H9 (cell line): ENCODE results near the gene CCDC60. TPM values are rescaled to one million over a fixed set of nuclear protein-coding genes. Genes with fewer than 3 reads are reported as not detected.

Source experiments
- DNase-seq: peaks from one replicate; pipeline ENCODE4 v3.0.0-alpha.2; 2017
- H2AFZ ChIP-seq: one replicate; pipeline ENCODE4 v1.6.1; 2013; ENCODE audit warnings: mild to moderate bottlenecking, low read length, control low read depth, moderate library complexity
- H2AK5ac ChIP-seq: 2 replicates; pipeline ENCODE4 v1.6.1; 2013; ENCODE audit warnings: low read length, control low read depth, mixed read lengths; ENCODE audit not compliant: insufficient read length
- H2BK120ac ChIP-seq: one replicate; pipeline ENCODE4 v1.6.1; 2013; ENCODE audit warnings: low read depth, mild to moderate bottlenecking, low read length, control low read depth, inconsistent platforms; ENCODE audit not compliant: poor library complexity, severe bottlenecking
- H2BK12ac ChIP-seq: 2 replicates; pipeline ENCODE4 v1.6.1; 2013; ENCODE audit warnings: low read length, control low read depth, mixed read lengths, low read depth; ENCODE audit not compliant: insufficient read length
- H2BK15ac ChIP-seq: 2 replicates; pipeline ENCODE4 v1.6.1; 2013; ENCODE audit warnings: low read depth, low read length, control low read depth
- H2BK20ac ChIP-seq: one replicate; pipeline ENCODE4 v1.6.1; 2013; ENCODE audit warnings: low read depth, mild to moderate bottlenecking, low read length, control low read depth, inconsistent platforms; ENCODE audit not compliant: poor library complexity, severe bottlenecking
- H2BK5ac ChIP-seq: 2 replicates; pipeline ENCODE4 v1.6.1; 2013; ENCODE audit warnings: low read length, control low read depth, mixed read lengths; ENCODE audit not compliant: insufficient read length
- H3K14ac ChIP-seq: 2 replicates; pipeline ENCODE4 v1.6.1; 2013; ENCODE audit warnings: low read length, control low read depth; ENCODE audit not compliant: insufficient read depth
- H3K18ac ChIP-seq: 2 replicates; pipeline ENCODE4 v1.6.1; 2013; ENCODE audit warnings: low read depth, mild to moderate bottlenecking, mixed read lengths, low read length, control low read depth; ENCODE audit not compliant: insufficient read length
- H3K23ac ChIP-seq: 2 replicates; pipeline ENCODE4 v1.6.1; 2013; ENCODE audit warnings: low read length, control low read depth, mixed read lengths, low read depth; ENCODE audit not compliant: insufficient read length
- H3K23me2 ChIP-seq: 2 replicates; pipeline ENCODE4 v1.6.1; 2013; ENCODE audit warnings: low read depth, mild to moderate bottlenecking, mixed read lengths, low read length, control low read depth; ENCODE audit not compliant: insufficient read length, poor library complexity, severe bottlenecking
- H3K27ac ChIP-seq: 2 replicates; pipeline ENCODE4 v1.5.1; 2013; ENCODE audit warnings: low read length, control low read depth, mixed read lengths, low read depth; ENCODE audit not compliant: insufficient read length
- H3K27me3 ChIP-seq: 2 replicates; pipeline ENCODE4 v1.6.1; 2013; ENCODE audit warnings: low read length, control low read depth, inconsistent platforms; ENCODE audit not compliant: insufficient read depth
- H3K4ac ChIP-seq: 2 replicates; pipeline ENCODE4 v1.6.1; 2013; ENCODE audit warnings: low read depth, mild to moderate bottlenecking, control low read depth, inconsistent platforms, low read length, moderate library complexity
- H3K4me1 ChIP-seq: 2 replicates; pipeline ENCODE4 v1.6.1; 2013; ENCODE audit warnings: low read length, control low read depth, inconsistent platforms; ENCODE audit not compliant: insufficient read depth
- H3K4me2 ChIP-seq: 2 replicates; pipeline ENCODE4 v1.6.1; 2013; ENCODE audit warnings: low read length, control low read depth, mixed read lengths; ENCODE audit not compliant: insufficient read length, insufficient read depth
- H3K56ac ChIP-seq: 2 replicates; pipeline ENCODE4 v1.6.1; 2013; ENCODE audit warnings: low read depth, mild to moderate bottlenecking, mixed read lengths, low read length, control low read depth; ENCODE audit not compliant: insufficient read length
- H3K79me1 ChIP-seq: 2 replicates; pipeline ENCODE4 v1.6.1; 2013; ENCODE audit warnings: low read depth, mild to moderate bottlenecking, moderate library complexity, low read length, control low read depth, inconsistent platforms; ENCODE audit not compliant: insufficient read depth, poor library complexity, severe bottlenecking
- H3K79me2 ChIP-seq: 2 replicates; pipeline ENCODE4 v1.6.1; 2013; ENCODE audit warnings: low read length, control low read depth, inconsistent platforms; ENCODE audit not compliant: insufficient read depth
- H3K9ac ChIP-seq: 2 replicates; pipeline ENCODE4 v1.6.1; 2013; ENCODE audit warnings: low read length, control low read depth, mixed read lengths; ENCODE audit not compliant: insufficient read length; ENCODE audit errors: extremely low read depth
- H3K9me3 ChIP-seq: one replicate; pipeline ENCODE4 v1.6.1; 2013; ENCODE audit warnings: low read depth, low read length, inconsistent platforms; ENCODE audit not compliant: control insufficient read depth
- H3T11ph ChIP-seq: one replicate; pipeline ENCODE4 v1.6.1; 2013; ENCODE audit warnings: mild to moderate bottlenecking, low read length, control low read depth, inconsistent platforms
- H4K20me1 ChIP-seq: one replicate; pipeline ENCODE4 v1.6.1; 2013; ENCODE audit not compliant: control insufficient read depth, insufficient read length, insufficient read depth
- H4K5ac ChIP-seq: 2 replicates; pipeline ENCODE4 v1.6.1; 2013; ENCODE audit warnings: low read depth, mild to moderate bottlenecking, mixed read lengths, low read length, control low read depth; ENCODE audit not compliant: insufficient read length
- H4K8ac ChIP-seq: replicated peaks from 2 replicates; pipeline ENCODE4 v1.6.1; 2013; ENCODE audit warnings: low read length, control low read depth, mixed read lengths, low read depth; ENCODE audit not compliant: insufficient read length
- H4K91ac ChIP-seq: 2 replicates; pipeline ENCODE4 v1.6.1; 2013; ENCODE audit warnings: low read depth, mild to moderate bottlenecking, moderate library complexity, mixed read lengths, low read length, control low read depth; ENCODE audit not compliant: insufficient read length
- H3K27ac Mint-ChIP-seq, 3 experiments: 2 replicates in 2 of 3; 3 replicates in 1 of 3; pipeline ENCODE4 v1.8.0; 2020 to 2021; ENCODE audit warnings: mixed read lengths in 3 of 3, mild to moderate bottlenecking in 1 of 3, moderate library complexity in 1 of 3
- H3K27me3 Mint-ChIP-seq: 2 replicates; pipeline ENCODE4 v1.8.0; 2021; ENCODE audit warnings: low read depth, mild to moderate bottlenecking, moderate library complexity, mixed read lengths
- H3K36me3 Mint-ChIP-seq, 3 experiments: 2 replicates in 2 of 3; 3 replicates in 1 of 3; pipeline ENCODE4 v1.8.0; 2020 to 2021; ENCODE audit warnings: low read depth in 3 of 3, mixed read lengths in 3 of 3; ENCODE audit not compliant: insufficient read depth in 1 of 3
- H3K4me1 Mint-ChIP-seq, 2 experiments: 2 replicates each; pipeline ENCODE4 v1.8.0; 2020; ENCODE audit warnings: mixed read lengths in 2 of 2
- H3K4me3 Mint-ChIP-seq, 2 experiments: 2 replicates in 1 of 2; 3 replicates in 1 of 2; pipeline ENCODE4 v1.8.0; 2020 to 2021; ENCODE audit warnings: mild to moderate bottlenecking in 2 of 2, mixed read lengths in 2 of 2, moderate library complexity in 1 of 2
- H3K9me3 Mint-ChIP-seq, 2 experiments: 2 replicates in 1 of 2; 3 replicates in 1 of 2; pipeline ENCODE4 v1.8.0; 2020; ENCODE audit warnings: mild to moderate bottlenecking in 2 of 2, mixed read lengths in 2 of 2, moderate library complexity in 1 of 2
- total RNA-seq: library from RNA; stranded (reverse); gene quantifications from 2 replicates; pipeline ENCODE4 v1.2.1, GENCODE V29; 2021
- TF ChIP-seq, protein P1 (sequence below): fragments of 200-600 bp; sonication (generic); conservative IDR thresholded peaks from 3 replicates; pipeline ENCODE4 v1.8.0; 2021; ENCODE audit warnings: antibody characterized with exemption, mild to moderate bottlenecking

Gene CCDC60
- total RNA-seq, 1 experiment from 2014 or later: 0.44 TPM

DNA sequence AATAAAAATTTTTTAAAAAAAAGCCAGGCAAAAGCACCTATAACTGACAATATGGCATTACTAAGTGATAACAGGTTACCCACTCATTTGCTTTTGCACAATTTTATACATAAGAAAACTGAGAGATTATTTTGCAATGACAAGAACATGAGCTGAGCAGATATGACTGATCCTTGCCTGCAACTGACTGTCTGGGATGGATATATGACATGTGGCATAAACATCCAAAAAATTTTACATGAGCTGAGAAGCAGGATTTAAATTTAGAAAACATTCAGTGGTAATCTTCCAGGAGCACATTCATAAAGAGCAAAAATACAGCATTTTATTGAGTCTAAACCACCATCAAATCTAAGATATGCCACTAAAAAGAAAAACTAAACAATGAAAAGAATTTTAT is 133.8 kb downstream of the CCDC60 start:
- Histone ChIP-seq H3K4ac (no peak overlapping the region), H2AK5ac (no peak overlapping the region), H3K4me2 (no peak overlapping the region), H3K56ac (no peak overlapping the region), H3K79me1 (no peaks in the 10 kb centered on the region), H3K23ac (no peak overlapping the region), H3K23me2 (no peaks in the 10 kb centered on the region), H3K9me3 (no peaks in the 10 kb centered on the region), H3K14ac (no peak overlapping the region), H2BK12ac (no peak overlapping the region), H3T11ph (no peak overlapping the region), H4K8ac (no peak overlapping the region), H2AFZ (no peak overlapping the region), H2BK20ac (no peak overlapping the region), H2BK5ac (no peak overlapping the region), H2BK15ac (no peak overlapping the region), H2BK120ac (no peak overlapping the region), H3K18ac (no peak overlapping the region), H3K9ac (no peak overlapping the region), H4K20me1 (no peaks in the 10 kb centered on the region), H3K27me3 (no peaks in the 10 kb centered on the region), H4K5ac (no peak overlapping the region), H3K79me2 (no peaks in the 10 kb centered on the region), H3K27ac (no peak overlapping the region), H4K91ac (no peak overlapping the region), H3K4me1 (no peaks in the 10 kb centered on the region)
- DNase-seq: no peak
- H3K4me3 Mint-ChIP-seq: no peak overlapping the region
- peaks cover 0 to 8% (median 0%) of the 10 kb centered on the region in 3 experiments; a peak in 1 of 7 replicates for H3K36me3 Mint-ChIP-seq
- TF ChIP-seq, protein P1, sequence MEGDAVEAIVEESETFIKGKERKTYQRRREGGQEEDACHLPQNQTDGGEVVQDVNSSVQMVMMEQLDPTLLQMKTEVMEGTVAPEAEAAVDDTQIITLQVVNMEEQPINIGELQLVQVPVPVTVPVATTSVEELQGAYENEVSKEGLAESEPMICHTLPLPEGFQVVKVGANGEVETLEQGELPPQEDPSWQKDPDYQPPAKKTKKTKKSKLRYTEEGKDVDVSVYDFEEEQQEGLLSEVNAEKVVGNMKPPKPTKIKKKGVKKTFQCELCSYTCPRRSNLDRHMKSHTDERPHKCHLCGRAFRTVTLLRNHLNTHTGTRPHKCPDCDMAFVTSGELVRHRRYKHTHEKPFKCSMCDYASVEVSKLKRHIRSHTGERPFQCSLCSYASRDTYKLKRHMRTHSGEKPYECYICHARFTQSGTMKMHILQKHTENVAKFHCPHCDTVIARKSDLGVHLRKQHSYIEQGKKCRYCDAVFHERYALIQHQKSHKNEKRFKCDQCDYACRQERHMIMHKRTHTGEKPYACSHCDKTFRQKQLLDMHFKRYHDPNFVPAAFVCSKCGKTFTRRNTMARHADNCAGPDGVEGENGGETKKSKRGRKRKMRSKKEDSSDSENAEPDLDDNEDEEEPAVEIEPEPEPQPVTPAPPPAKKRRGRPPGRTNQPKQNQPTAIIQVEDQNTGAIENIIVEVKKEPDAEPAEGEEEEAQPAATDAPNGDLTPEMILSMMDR: no peak
- H3K27ac Mint-ChIP-seq: no peak overlapping the region
- no peaks in the 10 kb centered on the region for H3K4me1 Mint-ChIP-seq
- peaks cover 2% of the 10 kb centered on the region; the same call in 1 of the 2 replicates for H3K27me3 Mint-ChIP-seq
- H3K9me3 Mint-ChIP-seq: peaks cover 4 to 7% of the 10 kb centered on the region in 2 experiments; a peak in 4 of 5 replicates
